GM23248 (cell line): Measurements from ENCODE around the gene KRT73.

Source experiments
- EZH2 ChIP-seq: fragments of 200-600 bp; sonication (generic); IDR thresholded peaks from 2 replicates; pipeline ENCODE4 v1.6.1; 2018; ENCODE audit warnings: antibody characterized with exemption, mild to moderate bottlenecking; ENCODE audit not compliant: insufficient read depth, poor library complexity, severe bottlenecking
- EZH2phosphoT487 ChIP-seq: fragments of 200-600 bp; sonication (generic); IDR thresholded peaks from 2 replicates; pipeline ENCODE4 v1.6.1; 2018; ENCODE audit warnings: antibody characterized with exemption, moderate library complexity, mild to moderate bottlenecking, low read depth; ENCODE audit not compliant: insufficient read depth

GRCh38 chr12:52655720-52656124, 37.4 kb upstream of the KRT73 start:
- TF ChIP-seq EZH2phosphoT487 (no peak), EZH2 (no peak)
